ENCODE measurements around the gene NTF4.

The NTF4 gene

GRCh38 chr19:49109051-49109450 is 44.4 kb upstream of the NTF4 start:
- TF ChIP-seq CSDC2 (CRISPR knock-in tag; IDR thresholded peaks at IDR 0.05) (no peak), ZNF565 (CRISPR knock-in tag; conservative IDR thresholded peaks at IDR 0.05; ENCODE audit: low read depth) (no peak), PPARA (CRISPR knock-in tag; IDR thresholded peaks at IDR 0.05; ENCODE audit: borderline replicate concordance) (no peak), BACH2 (CRISPR knock-in tag; IDR thresholded peaks at IDR 0.05; ENCODE audit: borderline replicate concordance) (no peak), ISL1 (CRISPR knock-in tag; IDR thresholded peaks at IDR 0.05) (no peak), SNAI2 (CRISPR knock-in tag; IDR thresholded peaks at IDR 0.05) (no peak), ZC3H10 (CRISPR knock-in tag; IDR thresholded peaks at IDR 0.05) (no peak), ZNF8 (CRISPR knock-in tag; IDR thresholded peaks at IDR 0.05) (no peak), TOX (CRISPR knock-in tag; IDR thresholded peaks at IDR 0.05; ENCODE audit: borderline replicate concordance) (no peak), ARNTL (CRISPR knock-in tag; IDR thresholded peaks at IDR 0.05; ENCODE audit: borderline replicate concordance, low read depth) (no peak), OSR1 (CRISPR knock-in tag; IDR thresholded peaks at IDR 0.05) (no peak)
- no peak for ATAC-seq

GRCh38 chr19:49107625-49108459 is 43.2 kb upstream of the NTF4 start:
- TF ChIP-seq GLIS3 (CRISPR knock-in tag; IDR thresholded peaks at IDR 0.05), result no peak
- no peak for TF ChIP-seq ZNF8 (CRISPR knock-in tag; IDR thresholded peaks at IDR 0.05)
- TF ChIP-seq POU6F1 (CRISPR knock-in tag; IDR thresholded peaks at IDR 0.05; ENCODE audit: borderline replicate concordance, low read depth), result no peak
- TF ChIP-seq ZFP30 (CRISPR knock-in tag; IDR thresholded peaks at IDR 0.05), result no peak
- TF ChIP-seq CREB5 (CRISPR knock-in tag; IDR thresholded peaks at IDR 0.05; ENCODE audit: low read depth), result no peak
- no peak for TF ChIP-seq ZFP3 (CRISPR knock-in tag; IDR thresholded peaks at IDR 0.05)
- TF ChIP-seq ARNTL (CRISPR knock-in tag; IDR thresholded peaks at IDR 0.05; ENCODE audit: borderline replicate concordance, low read depth), result no peak
- TF ChIP-seq ZC3H10 (CRISPR knock-in tag; IDR thresholded peaks at IDR 0.05), result no peak
- TF ChIP-seq ZNF565 (CRISPR knock-in tag; conservative IDR thresholded peaks at IDR 0.05; ENCODE audit: low read depth), result no peak
- TF ChIP-seq ISL1 (CRISPR knock-in tag; IDR thresholded peaks at IDR 0.05), result no peak
- TF ChIP-seq OSR1 (CRISPR knock-in tag; IDR thresholded peaks at IDR 0.05), result no peak
- TF ChIP-seq CSDC2 (CRISPR knock-in tag; IDR thresholded peaks at IDR 0.05), result no peak
- no peak for TF ChIP-seq PATZ1 (CRISPR knock-in tag; IDR thresholded peaks at IDR 0.05; ENCODE audit: borderline replicate concordance)
- no peak for TF ChIP-seq TSHZ2 (CRISPR knock-in tag; IDR thresholded peaks at IDR 0.05)
- TF ChIP-seq SNAI2 (CRISPR knock-in tag; IDR thresholded peaks at IDR 0.05), result no peak
- TF ChIP-seq ESRRG (CRISPR knock-in tag; IDR thresholded peaks at IDR 0.05), result no peak
- no peak for ATAC-seq

- ATAC-seq, result peak; percentile 68
- TF ChIP-seq SNAI2 (CRISPR knock-in tag; IDR thresholded peaks at IDR 0.05) (no peak), PPARA (CRISPR knock-in tag; IDR thresholded peaks at IDR 0.05; ENCODE audit: borderline replicate concordance) (no peak), RARB (CRISPR knock-in tag; IDR thresholded peaks at IDR 0.05) (no peak), CSRNP3 (CRISPR knock-in tag; IDR thresholded peaks at IDR 0.05) (no peak), TCF4 (CRISPR knock-in tag; IDR thresholded peaks at IDR 0.05; ENCODE audit: borderline replicate concordance) (no peak), ZNF8 (CRISPR knock-in tag; IDR thresholded peaks at IDR 0.05) (no peak), GLIS3 (CRISPR knock-in tag; IDR thresholded peaks at IDR 0.05) (no peak), TOX (CRISPR knock-in tag; IDR thresholded peaks at IDR 0.05; ENCODE audit: borderline replicate concordance) (no peak), CSDC2 (CRISPR knock-in tag; IDR thresholded peaks at IDR 0.05) (no peak), ZNF565 (CRISPR knock-in tag; conservative IDR thresholded peaks at IDR 0.05; ENCODE audit: low read depth) (no peak), BACH2 (CRISPR knock-in tag; IDR thresholded peaks at IDR 0.05; ENCODE audit: borderline replicate concordance) (no peak), ESRRG (CRISPR knock-in tag; IDR thresholded peaks at IDR 0.05) (no peak), ZFP3 (CRISPR knock-in tag; IDR thresholded peaks at IDR 0.05) (no peak), ZFP30 (CRISPR knock-in tag; IDR thresholded peaks at IDR 0.05) (no peak)
These were observed 42.1 kb upstream of the NTF4 start for GRCh38 chr19:49106648-49107135.

Data from SK-N-SH treated with all-trans-retinoic acid at 6 μM for 48 hours (cell line).